HG03521 (cell line): ENCODE measurements around the gene FCHO2.

Source experiments
- ATAC-seq: cut with Tn5 transposase; IDR thresholded peaks from one replicate; pipeline ENCODE4 v1.9.1; 2021; ENCODE audit warnings: mild to moderate bottlenecking, moderate library complexity; ENCODE audit not compliant: unreplicated experiment

Gene FCHO2

DNA sequence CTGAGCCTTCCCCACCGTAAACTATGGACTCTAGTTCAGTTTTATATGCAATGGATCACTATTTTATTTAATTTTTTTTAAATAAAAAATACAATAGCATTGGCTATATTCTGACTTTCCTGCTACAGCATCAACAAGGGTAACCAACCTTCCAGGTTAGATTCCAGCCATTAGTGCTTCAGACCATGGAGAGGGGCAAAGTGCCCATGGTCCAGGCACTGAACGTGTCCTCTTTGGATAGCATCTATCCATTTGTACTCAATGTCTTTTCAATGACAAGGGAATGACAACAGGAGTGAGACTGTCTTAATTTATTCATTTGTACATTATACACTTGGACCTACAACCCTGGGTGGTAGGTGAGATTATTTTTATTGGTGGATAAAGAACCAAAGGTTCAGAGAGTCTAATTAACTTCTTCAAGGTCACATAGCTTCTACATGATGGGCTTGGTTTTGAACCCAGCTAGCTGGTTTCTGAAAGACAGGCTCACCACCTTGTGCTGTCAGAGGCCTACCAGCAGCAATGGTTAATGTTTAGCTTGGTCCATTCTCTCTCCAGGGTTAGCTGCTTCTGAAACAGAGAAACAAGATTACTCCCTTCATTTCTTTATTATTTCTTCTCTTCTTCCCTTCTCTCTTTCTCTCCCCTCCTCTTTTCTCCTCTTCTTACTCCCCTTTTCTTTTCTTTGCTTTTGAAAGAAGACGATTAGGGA, 176.0 kb downstream of the FCHO2 start:
- ATAC-seq: no peak

GRCh38 chr5:73132759-73133158, 176.9 kb downstream of the FCHO2 start:
- no peak for ATAC-seq

DNA sequence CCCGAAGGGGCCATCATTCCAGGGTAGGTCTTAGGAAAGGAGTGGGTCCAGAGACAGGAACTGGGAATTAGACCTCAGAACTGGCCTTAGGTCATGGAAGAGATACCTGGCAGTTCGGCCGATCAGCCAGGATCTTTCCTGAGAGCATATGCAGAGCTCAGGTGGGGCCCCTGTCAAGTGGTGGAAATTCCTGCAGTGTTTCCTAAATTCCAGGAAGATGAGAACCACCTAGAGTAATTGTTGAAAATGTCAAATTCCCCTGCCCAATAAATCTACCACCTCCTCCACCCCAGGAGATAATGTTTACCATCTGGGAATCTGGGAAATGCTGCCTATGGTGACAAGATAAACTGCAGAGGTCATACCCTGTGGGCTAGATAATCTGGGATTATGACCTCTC, 179.2 kb downstream of the FCHO2 start:
- ATAC-seq: no peak

- ATAC-seq: no peak
Observed at GRCh38 chr5:73135429-73136054, 179.7 kb downstream of the FCHO2 start.

GRCh38 chr5:73136055-73136562, 180.3 kb downstream of the FCHO2 start:
- ATAC-seq: no peak

DNA sequence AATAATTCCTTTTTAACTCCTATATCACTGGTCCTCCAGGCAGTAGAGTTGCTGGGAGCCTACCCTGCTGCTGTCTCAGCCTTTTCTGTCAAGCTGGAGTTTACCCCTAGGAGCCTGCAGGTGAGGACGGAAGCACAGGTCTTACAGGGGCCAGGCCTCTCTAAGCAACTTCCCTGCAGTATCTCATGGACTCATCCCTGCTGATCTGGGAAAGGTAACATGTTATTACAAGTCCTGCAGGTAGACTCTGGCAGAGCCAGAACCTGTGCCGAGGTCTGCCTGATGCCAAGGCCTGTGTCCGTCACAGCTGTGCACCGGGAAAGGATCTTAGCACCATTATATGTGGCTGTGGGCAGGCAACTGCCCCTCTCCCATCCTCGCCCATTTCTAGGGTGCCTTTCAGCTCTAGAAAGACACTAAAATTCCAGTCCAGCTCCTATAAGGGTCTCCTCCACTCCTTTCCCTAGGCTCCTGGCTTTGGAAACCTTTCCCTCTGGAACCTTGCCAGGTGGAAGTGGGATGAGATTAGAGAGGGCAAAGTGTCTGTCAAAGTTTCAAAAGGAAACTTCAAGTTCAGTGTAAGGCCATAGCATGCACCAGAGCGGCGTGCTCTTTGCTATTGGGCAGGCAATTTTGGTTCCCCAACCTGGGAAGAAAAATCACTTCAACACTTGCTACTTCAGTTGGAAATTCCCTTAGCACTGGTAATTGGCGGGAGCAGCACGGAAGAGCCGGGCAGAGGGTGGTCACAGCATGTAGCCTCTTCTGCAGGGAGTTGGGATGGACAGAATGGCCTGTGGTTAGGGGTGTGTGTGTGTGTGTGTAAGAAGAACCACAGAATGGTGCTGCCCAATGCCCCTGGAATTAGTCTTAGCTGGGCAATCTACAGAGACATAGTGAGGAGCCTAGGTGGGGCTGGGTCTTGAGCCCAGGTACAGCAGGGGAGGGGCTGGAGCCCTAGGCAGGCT, 182.0 kb downstream of the FCHO2 start:
- ATAC-seq: no peak

GRCh38 chr5:73139485-73139884, 183.6 kb downstream of the FCHO2 start:
- ATAC-seq: no peak
